ENCODE results near the gene VIPR2. TPM values are rescaled to one million over a fixed set of nuclear protein-coding genes. Genes with fewer than 3 reads are reported as not detected.
"Not testable (repeated sequence)": the region's sequence is repeated elsewhere in the genome, so short reads cannot be mapped to it uniquely, and the experiment has no call there.

The VIPR2 gene
- total RNA-seq, 1 donor from 2014 or later, result not detected

- CTCF ChIA-PET, result no interaction called here
- H3K27ac Mint-ChIP-seq, result no peak overlapping the region
- DNase-seq (no peak), ATAC-seq (ENCODE audit: low read depth) (no peak)
- TF ChIP-seq CTCF (IDR thresholded peaks at IDR 0.05), result no peak
- no peaks in the 10 kb centered on the region for H3K9me3 Mint-ChIP-seq
- H3K4me3 Mint-ChIP-seq, result no peak overlapping the region
- POLR2A ChIA-PET, result no interaction called here
- H3K4me1 Mint-ChIP-seq, result no peaks in the 10 kb centered on the region
- no peaks in the 10 kb centered on the region for H3K36me3 Mint-ChIP-seq (ENCODE audit: low read depth)
- peaks cover 17% of the 10 kb centered on the region for H3K27me3 Mint-ChIP-seq
- intact Hi-C loops (cut with micrococcal nuclease), result no loop called here
These were observed 6.2 kb downstream of the VIPR2 start for GRCh38 chr7:159138508-159138907.

- Mint-ChIP-seq H3K4me1 (no peaks in the 10 kb centered on the region), H3K36me3 (ENCODE audit: low read depth) (no peaks in the 10 kb centered on the region), H3K4me3 (no peak overlapping the region), H3K9me3 (no peaks in the 10 kb centered on the region), H3K27ac (no peak overlapping the region), H3K27me3 (peaks cover 16% of the 10 kb centered on the region)
- ChIA-PET POLR2A (no interaction called here), CTCF (no interaction called here)
- ATAC-seq (ENCODE audit: low read depth) (no peak), DNase-seq (no peak)
- no peak for TF ChIP-seq CTCF (IDR thresholded peaks at IDR 0.05)
- intact Hi-C loops (cut with micrococcal nuclease), result no loop called here
These were observed 6.8 kb downstream of the VIPR2 start for GRCh38 chr7:159137906-159138305.

- intact Hi-C loops (cut with micrococcal nuclease), result no loop called here
These were observed 7.8 kb downstream of the VIPR2 start for GRCh38 chr7:159136846-159137245.

GRCh38 chr7:159136442-159136841 lies 8.2 kb downstream of the VIPR2 start:
- Mint-ChIP-seq H3K36me3 (ENCODE audit: low read depth) (no peaks in the 10 kb centered on the region), H3K27me3 (peaks cover 10% of the 10 kb centered on the region), H3K27ac (no peak overlapping the region), H3K4me3 (no peak overlapping the region), H3K4me1 (no peaks in the 10 kb centered on the region), H3K9me3 (no peaks in the 10 kb centered on the region)
- DNase-seq, result no peak
- intact Hi-C loops (cut with micrococcal nuclease), result no loop called here
- TF ChIP-seq CTCF (IDR thresholded peaks at IDR 0.05), result no peak
- POLR2A ChIA-PET, result no interaction called here
- CTCF ChIA-PET, result no interaction called here
- no peak for ATAC-seq (ENCODE audit: low read depth)

More at GRCh38 chr7:159136846-159137245, 7.8 kb downstream of the VIPR2 start:
- Mint-ChIP-seq H3K9me3 (no peaks in the 10 kb centered on the region), H3K27ac (no peak overlapping the region), H3K4me3 (no peak overlapping the region), H3K4me1 (no peaks in the 10 kb centered on the region), H3K36me3 (ENCODE audit: low read depth) (no peaks in the 10 kb centered on the region), H3K27me3 (peaks cover 11% of the 10 kb centered on the region)
- DNase-seq, result no peak
- ATAC-seq (ENCODE audit: low read depth), result no peak
- ChIA-PET POLR2A (no interaction called here), CTCF (no interaction called here)
- no peak for TF ChIP-seq CTCF (IDR thresholded peaks at IDR 0.05)

- ChIA-PET POLR2A (no interaction called here), CTCF (no interaction called here)
- Mint-ChIP-seq H3K9me3 (no peaks in the 10 kb centered on the region), H3K27me3 (peaks cover 7% of the 10 kb centered on the region), H3K4me1 (no peaks in the 10 kb centered on the region), H3K36me3 (ENCODE audit: low read depth) (no peaks in the 10 kb centered on the region), H3K4me3 (no peak overlapping the region), H3K27ac (no peak overlapping the region)
- DNase-seq (no peak), ATAC-seq (ENCODE audit: low read depth) (no peak)
- intact Hi-C loops (cut with micrococcal nuclease), result no loop called here
- no peak for TF ChIP-seq CTCF (IDR thresholded peaks at IDR 0.05)
These were observed 8.7 kb downstream of the VIPR2 start for GRCh38 chr7:159136013-159136412.

GRCh38 chr7:159132670-159133443 lies 11.8 kb downstream of the VIPR2 start:
- CTCF ChIA-PET; POLR2A ChIA-PET; H3K4me3 Mint-ChIP-seq; intact Hi-C loops (cut with micrococcal nuclease); H3K27me3 Mint-ChIP-seq; H3K4me1 Mint-ChIP-seq; DNase-seq; H3K9me3 Mint-ChIP-seq; ATAC-seq (ENCODE audit: low read depth); H3K27ac Mint-ChIP-seq; H3K36me3 Mint-ChIP-seq (ENCODE audit: low read depth): not testable (repeated sequence)
